HepG2 (cell line): ENCODE measurements around the gene AHCY. TPM values are rescaled to one million over a fixed set of nuclear protein-coding genes. Genes with fewer than 3 reads are reported as not detected.
A peak's percentile ranks its signal among the peaks of the same experiment; 100 is the strongest.

ENCODE experiments used
- CEBPB ChIP-seq: IDR thresholded peaks from 2 replicates; pipeline ENCODE4 v1.6.1; 2011; ENCODE audit warnings: low read depth, low read length, improper control_type of control experiment, borderline replicate concordance
- FOSL2 ChIP-seq: sonication (generic); formaldehyde crosslinking; IDR thresholded peaks from 2 replicates; pipeline ENCODE4 v1.4.0; 2020; ENCODE audit warnings: missing genetic modification reagents
- IRF2 ChIP-seq: IDR thresholded peaks from 2 replicates; pipeline ENCODE4 v1.6.1; 2018; ENCODE audit warnings: missing genetic modification reagents, missing compliant biosample characterization
- MED1 ChIP-seq: sonication (generic); formaldehyde crosslinking; IDR thresholded peaks from 2 replicates; pipeline ENCODE4 v1.4.0; 2020; ENCODE audit warnings: missing genetic modification reagents
- MXI1 ChIP-seq: IDR thresholded peaks from 3 replicates; pipeline ENCODE4 v1.6.1; 2012; ENCODE audit warnings: low read depth, low read length, inconsistent platforms, borderline replicate concordance
- NFE2 ChIP-seq: sonication (generic); formaldehyde crosslinking; IDR thresholded peaks from 2 replicates; pipeline ENCODE4 v1.4.0; 2020; ENCODE audit warnings: missing genetic modification reagents
- SALL1 ChIP-seq: sonication (generic); formaldehyde crosslinking; IDR thresholded peaks from 2 replicates; pipeline ENCODE4 v1.8.0; 2022; ENCODE audit warnings: mild to moderate bottlenecking, missing genetic modification reagents
- SMC3 ChIP-seq: IDR thresholded peaks from 2 replicates; pipeline ENCODE4 v1.6.1; 2011; ENCODE audit warnings: low read length, improper control_type of control experiment
- SOX13 ChIP-seq, 3 experiments: fragments of 450-650 bp in 1 of 3; sonication (generic) in 1 of 3; formaldehyde crosslinking in 1 of 3; IDR thresholded peaks in 2 of 3; conservative IDR thresholded peaks in 1 of 3; 2 replicates each; pipeline versions ENCODE4 v1.5.0 to v1.6.1; 2016 to 2020; ENCODE audit warnings: antibody characterized with exemption in 1 of 3, mild to moderate bottlenecking in 1 of 3, missing compliant biosample characterization in 1 of 3, missing genetic modification reagents in 1 of 3, moderate library complexity in 1 of 3
- SOX5 ChIP-seq: IDR thresholded peaks from 2 replicates; pipeline ENCODE4 v1.6.1; 2016; ENCODE audit warnings: borderline replicate concordance
- TCF7 ChIP-seq: sonication (generic); IDR thresholded peaks from 2 replicates; pipeline ENCODE4 v1.6.1; 2016; ENCODE audit warnings: antibody characterized with exemption, low read depth
- ZBTB38 ChIP-seq: sonication (generic); formaldehyde crosslinking; IDR thresholded peaks from 2 replicates; pipeline ENCODE4 v1.5.1; 2020; ENCODE audit warnings: mild to moderate bottlenecking, missing genetic modification reagents
- ZNF335 ChIP-seq: sonication (generic); formaldehyde crosslinking; IDR thresholded peaks from 2 replicates; pipeline ENCODE4 v1.4.0; 2020; ENCODE audit warnings: missing genetic modification reagents
- ZNF501 ChIP-seq: sonication (generic); formaldehyde crosslinking; IDR thresholded peaks from 2 replicates; pipeline ENCODE4 v1.5.1; 2020; ENCODE audit warnings: mild to moderate bottlenecking, moderate library complexity, missing genetic modification reagents
- ZNF619 ChIP-seq: sonication (generic); formaldehyde crosslinking; IDR thresholded peaks from 2 replicates; pipeline ENCODE4 v1.4.0; 2020; ENCODE audit warnings: mild to moderate bottlenecking, missing genetic modification reagents
- polyA plus RNA-seq, 8 experiments: library from polyadenylated mRNA; depleted of rRNA in 3 of 8; stranded (reverse) in 7 of 8; unstranded in 1 of 8; fragments of >200 nt; fragmentation: Illumina TruSeq in 4 of 8; extraction: Trizol in 4 of 8; gene quantifications; 2 replicates each; pipeline versions ENCODE4 v1.2.1 to v1.2.3, GENCODE V29; 2011 to 2016; ENCODE audit warnings: low read depth in 4 of 8, missing spikeins in 1 of 8, mixed read lengths in 1 of 8; ENCODE audit not compliant: insufficient read depth in 1 of 8
- total RNA-seq, 5 experiments: library from RNA; depleted of rRNA; stranded (reverse); fragments of >200 nt; fragmentation: Illumina TruSeq; extraction: Trizol; gene quantifications; 2 replicates each; pipeline ENCODE4 v1.2.3, GENCODE V29; 2016; ENCODE audit warnings: low read depth in 1 of 5
- TF ChIP-seq, protein P1 (sequence below): sonication (generic); formaldehyde crosslinking; IDR thresholded peaks from 2 replicates; pipeline ENCODE4 v1.5.0; 2020; ENCODE audit warnings: mild to moderate bottlenecking, missing genetic modification reagents, borderline replicate concordance
- TF ChIP-seq, protein P2 (sequence below): sonication (generic); formaldehyde crosslinking; conservative IDR thresholded peaks from 2 replicates; pipeline ENCODE4 v1.4.0; 2020; ENCODE audit warnings: mild to moderate bottlenecking, missing genetic modification reagents, moderate library complexity
- TF ChIP-seq, protein P3 (sequence below): sonication (generic); formaldehyde crosslinking; IDR thresholded peaks from 2 replicates; pipeline ENCODE4 v1.8.0; 2022; ENCODE audit warnings: mild to moderate bottlenecking, missing genetic modification reagents; ENCODE audit not compliant: insufficient replicate concordance

AHCY gene
- total and polyA plus RNA-seq, 2 of the 13 experiments (the other 11 are each of a cell fraction or from before 2014, with no cell fraction given) = 407 to 419 TPM

DNA sequence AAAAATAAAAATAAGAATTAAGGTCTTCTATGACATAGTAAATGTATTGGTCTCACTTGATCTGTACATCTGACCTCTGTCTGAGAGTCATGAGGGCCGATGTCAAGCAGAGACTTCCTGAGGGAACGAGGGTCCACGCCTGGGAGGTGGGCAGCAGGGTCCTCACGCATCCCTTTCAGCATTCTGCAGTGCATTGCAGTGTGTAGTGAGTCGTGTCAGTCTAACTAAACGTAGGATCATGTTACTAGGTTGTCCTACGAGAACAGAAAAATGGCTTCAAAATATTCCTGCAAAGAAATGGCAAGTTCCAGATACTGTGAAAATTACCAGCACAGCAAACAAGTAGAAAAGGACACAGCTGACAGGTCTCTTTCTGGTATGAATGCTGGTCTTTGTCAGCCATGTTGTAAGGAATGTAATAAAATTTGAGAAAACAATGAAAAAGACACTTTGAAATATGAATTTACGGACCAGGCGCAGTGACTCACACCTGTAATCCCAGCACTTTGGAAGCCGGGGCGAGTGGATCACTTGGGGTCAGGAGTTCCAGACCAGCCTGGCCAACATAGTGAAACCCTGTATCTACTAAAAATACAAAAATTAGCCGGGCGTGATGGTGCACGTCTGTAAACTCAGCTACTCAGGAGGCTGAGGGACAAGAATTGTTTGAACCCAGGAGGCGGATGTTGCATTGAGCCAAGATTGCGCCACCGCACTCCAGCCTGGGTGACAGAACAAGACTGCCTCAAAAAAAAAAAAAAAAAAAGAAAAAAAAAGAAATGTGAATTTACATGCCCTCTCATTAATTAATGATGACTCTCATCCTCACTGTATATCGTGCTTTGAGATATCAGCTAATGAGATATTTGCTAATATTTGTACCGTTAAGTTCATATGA lies 2.4 kb upstream of the AHCY start (continued):
- TF ChIP-seq, protein P1, sequence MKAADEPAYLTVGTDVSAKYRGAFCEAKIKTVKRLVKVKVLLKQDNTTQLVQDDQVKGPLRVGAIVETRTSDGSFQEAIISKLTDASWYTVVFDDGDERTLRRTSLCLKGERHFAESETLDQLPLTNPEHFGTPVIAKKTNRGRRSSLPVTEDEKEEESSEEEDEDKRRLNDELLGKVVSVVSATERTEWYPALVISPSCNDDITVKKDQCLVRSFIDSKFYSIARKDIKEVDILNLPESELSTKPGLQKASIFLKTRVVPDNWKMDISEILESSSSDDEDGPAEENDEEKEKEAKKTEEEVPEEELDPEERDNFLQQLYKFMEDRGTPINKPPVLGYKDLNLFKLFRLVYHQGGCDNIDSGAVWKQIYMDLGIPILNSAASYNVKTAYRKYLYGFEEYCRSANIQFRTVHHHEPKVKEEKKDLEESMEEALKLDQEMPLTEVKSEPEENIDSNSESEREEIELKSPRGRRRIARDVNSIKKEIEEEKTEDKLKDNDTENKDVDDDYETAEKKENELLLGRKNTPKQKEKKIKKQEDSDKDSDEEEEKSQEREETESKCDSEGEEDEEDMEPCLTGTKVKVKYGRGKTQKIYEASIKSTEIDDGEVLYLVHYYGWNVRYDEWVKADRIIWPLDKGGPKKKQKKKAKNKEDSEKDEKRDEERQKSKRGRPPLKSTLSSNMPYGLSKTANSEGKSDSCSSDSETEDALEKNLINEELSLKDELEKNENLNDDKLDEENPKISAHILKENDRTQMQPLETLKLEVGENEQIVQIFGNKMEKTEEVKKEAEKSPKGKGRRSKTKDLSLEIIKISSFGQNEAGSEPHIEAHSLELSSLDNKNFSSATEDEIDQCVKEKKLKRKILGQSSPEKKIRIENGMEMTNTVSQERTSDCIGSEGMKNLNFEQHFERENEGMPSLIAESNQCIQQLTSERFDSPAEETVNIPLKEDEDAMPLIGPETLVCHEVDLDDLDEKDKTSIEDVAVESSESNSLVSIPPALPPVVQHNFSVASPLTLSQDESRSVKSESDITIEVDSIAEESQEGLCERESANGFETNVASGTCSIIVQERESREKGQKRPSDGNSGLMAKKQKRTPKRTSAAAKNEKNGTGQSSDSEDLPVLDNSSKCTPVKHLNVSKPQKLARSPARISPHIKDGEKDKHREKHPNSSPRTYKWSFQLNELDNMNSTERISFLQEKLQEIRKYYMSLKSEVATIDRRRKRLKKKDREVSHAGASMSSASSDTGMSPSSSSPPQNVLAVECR (CRISPR knock-in tag) = peak; percentile 20; the same call in 1 of the 2 replicates
- peak; percentile 71 for TF ChIP-seq SALL1 (CRISPR knock-in tag)
- no peak for TF ChIP-seq SMC3
- TF ChIP-seq IRF2 (CRISPR knock-in tag) = 0 out of 2 replicates have a peak, but pooled peaks have one; percentile 15
- no peak for TF ChIP-seq NFE2 (CRISPR knock-in tag)
- TF ChIP-seq, protein P2, sequence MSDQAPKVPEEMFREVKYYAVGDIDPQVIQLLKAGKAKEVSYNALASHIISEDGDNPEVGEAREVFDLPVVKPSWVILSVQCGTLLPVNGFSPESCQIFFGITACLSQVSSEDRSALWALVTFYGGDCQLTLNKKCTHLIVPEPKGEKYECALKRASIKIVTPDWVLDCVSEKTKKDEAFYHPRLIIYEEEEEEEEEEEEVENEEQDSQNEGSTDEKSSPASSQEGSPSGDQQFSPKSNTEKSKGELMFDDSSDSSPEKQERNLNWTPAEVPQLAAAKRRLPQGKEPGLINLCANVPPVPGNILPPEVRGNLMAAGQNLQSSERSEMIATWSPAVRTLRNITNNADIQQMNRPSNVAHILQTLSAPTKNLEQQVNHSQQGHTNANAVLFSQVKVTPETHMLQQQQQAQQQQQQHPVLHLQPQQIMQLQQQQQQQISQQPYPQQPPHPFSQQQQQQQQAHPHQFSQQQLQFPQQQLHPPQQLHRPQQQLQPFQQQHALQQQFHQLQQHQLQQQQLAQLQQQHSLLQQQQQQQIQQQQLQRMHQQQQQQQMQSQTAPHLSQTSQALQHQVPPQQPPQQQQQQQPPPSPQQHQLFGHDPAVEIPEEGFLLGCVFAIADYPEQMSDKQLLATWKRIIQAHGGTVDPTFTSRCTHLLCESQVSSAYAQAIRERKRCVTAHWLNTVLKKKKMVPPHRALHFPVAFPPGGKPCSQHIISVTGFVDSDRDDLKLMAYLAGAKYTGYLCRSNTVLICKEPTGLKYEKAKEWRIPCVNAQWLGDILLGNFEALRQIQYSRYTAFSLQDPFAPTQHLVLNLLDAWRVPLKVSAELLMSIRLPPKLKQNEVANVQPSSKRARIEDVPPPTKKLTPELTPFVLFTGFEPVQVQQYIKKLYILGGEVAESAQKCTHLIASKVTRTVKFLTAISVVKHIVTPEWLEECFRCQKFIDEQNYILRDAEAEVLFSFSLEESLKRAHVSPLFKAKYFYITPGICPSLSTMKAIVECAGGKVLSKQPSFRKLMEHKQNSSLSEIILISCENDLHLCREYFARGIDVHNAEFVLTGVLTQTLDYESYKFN = peak; percentile 46; the same call in 1 of the 2 replicates
- TF ChIP-seq CEBPB = peak; percentile 68; the same call in 1 of the 2 replicates
- 0 out of 2 replicates have a peak, but pooled peaks have one; percentile 30 for TF ChIP-seq ZNF619 (CRISPR knock-in tag)
- TF ChIP-seq ZBTB38 (CRISPR knock-in tag) = no peak; the same call in 1 of the 2 replicates
- TF ChIP-seq ZNF501 (CRISPR knock-in tag) = 0 out of 2 replicates have a peak, but pooled peaks have one; percentile 38
- 0 out of 2 replicates have a peak, but pooled peaks have one; percentile 14 for TF ChIP-seq MED1
- TF ChIP-seq, protein P3, sequence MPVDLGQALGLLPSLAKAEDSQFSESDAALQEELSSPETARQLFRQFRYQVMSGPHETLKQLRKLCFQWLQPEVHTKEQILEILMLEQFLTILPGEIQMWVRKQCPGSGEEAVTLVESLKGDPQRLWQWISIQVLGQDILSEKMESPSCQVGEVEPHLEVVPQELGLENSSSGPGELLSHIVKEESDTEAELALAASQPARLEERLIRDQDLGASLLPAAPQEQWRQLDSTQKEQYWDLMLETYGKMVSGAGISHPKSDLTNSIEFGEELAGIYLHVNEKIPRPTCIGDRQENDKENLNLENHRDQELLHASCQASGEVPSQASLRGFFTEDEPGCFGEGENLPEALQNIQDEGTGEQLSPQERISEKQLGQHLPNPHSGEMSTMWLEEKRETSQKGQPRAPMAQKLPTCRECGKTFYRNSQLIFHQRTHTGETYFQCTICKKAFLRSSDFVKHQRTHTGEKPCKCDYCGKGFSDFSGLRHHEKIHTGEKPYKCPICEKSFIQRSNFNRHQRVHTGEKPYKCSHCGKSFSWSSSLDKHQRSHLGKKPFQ = peak; percentile 34
- no peak for TF ChIP-seq ZNF335 (CRISPR knock-in tag)
- 0 out of 3 replicates have a peak, but pooled peaks have one; percentile 14 for TF ChIP-seq MXI1
- TF ChIP-seq SOX5 (CRISPR knock-in tag) = 0 out of 2 replicates have a peak, but pooled peaks have one; percentile 14
- TF ChIP-seq SOX13 (IDR thresholded peaks at IDR 0.05) = 0 out of 2 replicates have a peak, but pooled peaks have one; percentile 13
- no peak for TF ChIP-seq SOX13 (CRISPR knock-in tag; conservative IDR thresholded peaks at IDR 0.05 in 1 of 2, IDR thresholded peaks at IDR 0.05 in 1 of 2)
- TF ChIP-seq FOSL2 (CRISPR knock-in tag) = peak; percentile 48; the same call in 1 of the 2 replicates
- TF ChIP-seq TCF7 = 0 out of 2 replicates have a peak, but pooled peaks have one; percentile 7
